Endothelial cell of umbilical vein (primary cell): Measurements from ENCODE around the gene COL5A1. TPM values are rescaled to one million over a fixed set of nuclear protein-coding genes. Genes with fewer than 3 reads are reported as not detected.

Source experiments
- BruUV-seq: library from RNA; stranded (reverse); fragments of 400-500 nt; replicated peaks from 2 replicates; lab custom pipeline; 2021; lab: Mats Ljungman, UMichigan
- CTCF ChIA-PET: fragments of 300-600, 350-600 bp; sonication (Branson Sonifier 250); formaldehyde crosslinking; loops from one replicate; lab custom pipeline; 2021; ENCODE audit warnings: antibody characterized with exemption, inconsistent platforms; lab: Charles Lee
- POLR2A ChIA-PET: fragments of 300-600, 350-600 bp; sonication (Branson Sonifier 250); formaldehyde crosslinking; loops from one replicate; lab custom pipeline; 2021; ENCODE audit warnings: antibody characterized with exemption, inconsistent platforms; lab: Charles Lee
- DNase-seq: peaks from one replicate; pipeline ENCODE4 v3.0.0-alpha.2; 2011; ENCODE audit warnings: low read depth, low spot score
- FAIRE-seq: peaks from 2 replicates; lab custom pipeline; 2011; peaks lifted over from hg19 to GRCh38; lab: Jason Lieb, UNC
- H2AFZ ChIP-seq: 2 replicates; pipeline ENCODE4 v1.6.0; 2012; ENCODE audit warnings: low read depth, low read length, control low read depth, inconsistent platforms
- H3K27ac ChIP-seq: 2 replicates; pipeline ENCODE4 v1.5.1; 2011; ENCODE audit warnings: low read depth, mild to moderate bottlenecking, control low read depth, low read length, moderate library complexity; ENCODE audit not compliant: insufficient read depth
- H3K27me3 ChIP-seq, 2 experiments: 2 replicates each; pipeline versions ENCODE4 v1.6.0 to v1.6.1; 2011; ENCODE audit warnings: low read length in 2 of 2, mixed read lengths in 1 of 2; ENCODE audit not compliant: control insufficient read depth in 2 of 2, insufficient read depth in 2 of 2
- H3K36me3 ChIP-seq, 2 experiments: 2 replicates in 1 of 2; 3 replicates in 1 of 2; pipeline ENCODE4 v1.5.1; 2011; ENCODE audit warnings: low read length in 2 of 2, mild to moderate bottlenecking in 1 of 2, moderate library complexity in 1 of 2; ENCODE audit not compliant: control insufficient read depth in 2 of 2, insufficient read depth in 2 of 2; ENCODE audit errors: extremely low read depth in 1 of 2
- H3K4me1 ChIP-seq: 3 replicates; pipeline ENCODE4 v1.5.1; 2011; ENCODE audit warnings: mild to moderate bottlenecking, low read length; ENCODE audit not compliant: control insufficient read depth, insufficient read depth; ENCODE audit errors: extremely low read depth
- H3K4me2 ChIP-seq: 2 replicates; pipeline ENCODE4 v1.6.1; 2011; ENCODE audit warnings: low read length, control low read depth, mixed read lengths; ENCODE audit not compliant: insufficient read depth
- H3K4me3 ChIP-seq, 3 experiments: fragments of 200-600 bp in 1 of 3; sonication (generic), shearing (Covaris generic) in 1 of 3; replicated peaks in 1 of 3; 2 replicates each; pipeline ENCODE4 v1.5.1; 2011 to 2016; ENCODE audit warnings: control low read depth in 3 of 3, low read length in 3 of 3, mild to moderate bottlenecking in 2 of 3, inconsistent platforms in 1 of 3, low read depth in 1 of 3, moderate library complexity in 1 of 3; ENCODE audit not compliant: insufficient read depth in 1 of 3
- H3K79me2 ChIP-seq: 2 replicates; pipeline ENCODE4 v1.6.0; 2012; ENCODE audit warnings: low read length, inconsistent platforms; ENCODE audit not compliant: control insufficient read depth, insufficient read depth
- H3K9ac ChIP-seq: replicated peaks from 2 replicates; pipeline ENCODE3; 2011; ENCODE audit warnings: low read length, control low read depth; ENCODE audit not compliant: insufficient read depth; ENCODE audit errors: extremely low read depth
- H3K9me1 ChIP-seq: replicated peaks from 3 replicates; pipeline ENCODE4 v1.6.0; 2011; ENCODE audit warnings: mild to moderate bottlenecking, low read length; ENCODE audit not compliant: control insufficient read depth, insufficient read depth; ENCODE audit errors: extremely low read depth
- H3K9me3 ChIP-seq: replicated peaks from 2 replicates; pipeline ENCODE4 v1.5.1; 2012; ENCODE audit warnings: low read length, inconsistent platforms; ENCODE audit not compliant: control insufficient read depth, insufficient read depth
- H4K20me1 ChIP-seq: replicated peaks from 2 replicates; pipeline ENCODE3; 2011; ENCODE audit warnings: mild to moderate bottlenecking, low read length; ENCODE audit not compliant: control insufficient read depth, insufficient read depth; ENCODE audit errors: extremely low read depth
- EZH2 ChIP-seq: IDR thresholded peaks from 2 replicates; pipeline ENCODE4 v1.6.1; 2012; ENCODE audit warnings: borderline replicate concordance, low read depth, mild to moderate bottlenecking, moderate library complexity, low read length, inconsistent platforms; ENCODE audit not compliant: severe bottlenecking
- GATA2 ChIP-seq: IDR thresholded peaks from 2 replicates; pipeline ENCODE4 v1.7.0; 2011; ENCODE audit warnings: low read depth, mild to moderate bottlenecking, moderate library complexity, mixed read lengths, low read length; ENCODE audit not compliant: insufficient read length, insufficient read depth
- JUN ChIP-seq: IDR thresholded peaks from 2 replicates; pipeline ENCODE4 v1.6.1; 2011; ENCODE audit warnings: borderline replicate concordance, low read depth; ENCODE audit not compliant: insufficient read length, insufficient read depth
- MYC ChIP-seq: IDR thresholded peaks from one replicate; pipeline ENCODE4 v1.6.1; 2011; ENCODE audit warnings: mild to moderate bottlenecking, low read depth, low read length
- POLR2A ChIP-seq: IDR thresholded peaks from 2 replicates; pipeline ENCODE4 v1.6.1; 2012; ENCODE audit warnings: low read depth, mild to moderate bottlenecking, control low read depth, low read length
- POLR2AphosphoS5 ChIP-seq: IDR thresholded peaks from 2 replicates; pipeline ENCODE4 v1.6.1; 2012; ENCODE audit warnings: low read depth, mild to moderate bottlenecking, control low read depth, low read length, moderate library complexity; ENCODE audit not compliant: insufficient read depth
- dilution Hi-C: fragments of 300-500 bp; cut with MboI; formaldehyde crosslinking; loops from one replicate; pipeline ENCODE4 v1.15.0; 2019; ENCODE audit warnings: low sequenced_read_pairs; ENCODE audit not compliant: extremely low pct_ligation_motif_present
- intact Hi-C: fragments of 100-400 bp; cut with micrococcal nuclease; formaldehyde crosslinking; loops from one replicate; pipeline ENCODE4 v1.10.0; 2022
- polyA plus RNA-seq, 4 experiments: library from polyadenylated mRNA; depleted of rRNA in 3 of 4; stranded (reverse) in 3 of 4; unstranded in 1 of 4; fragments of >200 nt; gene quantifications; 2 replicates each; pipeline versions ENCODE4 v1.2.1 to v1.2.3, GENCODE V29; 2011 to 2012; ENCODE audit warnings: missing spikeins in 1 of 4
- total RNA-seq: library from RNA; stranded (reverse); gene quantifications from 2 replicates; pipeline ENCODE4 v1.2.3, GENCODE V29; 2021
- TF ChIP-seq, protein P1 (sequence below): IDR thresholded peaks from 2 replicates; pipeline ENCODE4 v1.6.1; 2011; ENCODE audit not compliant: insufficient read depth, insufficient read length
- TF ChIP-seq, protein P2 (sequence below), 2 donors: IDR thresholded peaks; 1 replicate in 1 of 2; 2 replicates in 1 of 2; pipeline ENCODE4 v1.5.1; 2011; ENCODE audit warnings: low read length in 2 of 2, mild to moderate bottlenecking in 2 of 2, moderate library complexity in 2 of 2, control low read depth in 1 of 2, inconsistent platforms in 1 of 2, low read depth in 1 of 2; ENCODE audit not compliant: insufficient read depth in 1 of 2; ENCODE audit errors: extremely low read depth in 1 of 2

COL5A1 gene
- total and polyA plus RNA-seq, 2 donors (not counting 3 experiments of a cell fraction or from before 2014, with no cell fraction given): 97.4 to 175 TPM

DNA sequence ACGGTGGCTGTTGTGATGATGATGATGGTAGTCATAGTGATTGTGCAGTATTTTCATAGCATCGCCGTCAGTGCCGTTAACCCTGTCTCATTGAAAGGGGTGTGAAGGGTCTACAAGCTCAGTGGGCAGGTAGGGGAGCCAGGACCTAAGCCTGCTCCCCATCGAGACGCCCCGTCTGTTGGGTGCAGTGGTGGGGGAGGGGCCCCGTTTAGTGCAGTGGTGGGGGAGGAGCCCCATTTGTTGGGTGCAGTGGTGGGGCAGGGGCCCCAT is 68.6 kb downstream of the COL5A1 start:
- ChIA-PET POLR2A (no interaction called here), CTCF (no interaction called here)
- H3K9me3 ChIP-seq: no peaks in the 10 kb centered on the region
- no peaks in the 10 kb centered on the region for H3K9me1 ChIP-seq
- dilution Hi-C loops: no loop called here
- no peaks in the 10 kb centered on the region for H4K20me1 ChIP-seq
- H3K4me1 ChIP-seq: no peaks in the 10 kb centered on the region
- H2AFZ ChIP-seq: no peak overlapping the region
- peaks cover 3% of the 10 kb centered on the region in 2 experiments for H3K36me3 ChIP-seq
- DNase-seq (no peak), FAIRE-seq (no peak)
- H3K9ac ChIP-seq: no peak overlapping the region
- intact Hi-C loops: no loop called here
- TF ChIP-seq EZH2 (no peak), POLR2A (no peak), JUN (no peak), POLR2AphosphoS5 (no peak), MYC (no peak), GATA2 (no peak)
- TF ChIP-seq, protein P1, sequence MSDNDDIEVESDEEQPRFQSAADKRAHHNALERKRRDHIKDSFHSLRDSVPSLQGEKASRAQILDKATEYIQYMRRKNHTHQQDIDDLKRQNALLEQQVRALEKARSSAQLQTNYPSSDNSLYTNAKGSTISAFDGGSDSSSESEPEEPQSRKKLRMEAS: no peak
- TF ChIP-seq, protein P2, sequence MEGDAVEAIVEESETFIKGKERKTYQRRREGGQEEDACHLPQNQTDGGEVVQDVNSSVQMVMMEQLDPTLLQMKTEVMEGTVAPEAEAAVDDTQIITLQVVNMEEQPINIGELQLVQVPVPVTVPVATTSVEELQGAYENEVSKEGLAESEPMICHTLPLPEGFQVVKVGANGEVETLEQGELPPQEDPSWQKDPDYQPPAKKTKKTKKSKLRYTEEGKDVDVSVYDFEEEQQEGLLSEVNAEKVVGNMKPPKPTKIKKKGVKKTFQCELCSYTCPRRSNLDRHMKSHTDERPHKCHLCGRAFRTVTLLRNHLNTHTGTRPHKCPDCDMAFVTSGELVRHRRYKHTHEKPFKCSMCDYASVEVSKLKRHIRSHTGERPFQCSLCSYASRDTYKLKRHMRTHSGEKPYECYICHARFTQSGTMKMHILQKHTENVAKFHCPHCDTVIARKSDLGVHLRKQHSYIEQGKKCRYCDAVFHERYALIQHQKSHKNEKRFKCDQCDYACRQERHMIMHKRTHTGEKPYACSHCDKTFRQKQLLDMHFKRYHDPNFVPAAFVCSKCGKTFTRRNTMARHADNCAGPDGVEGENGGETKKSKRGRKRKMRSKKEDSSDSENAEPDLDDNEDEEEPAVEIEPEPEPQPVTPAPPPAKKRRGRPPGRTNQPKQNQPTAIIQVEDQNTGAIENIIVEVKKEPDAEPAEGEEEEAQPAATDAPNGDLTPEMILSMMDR (IDR thresholded peaks at IDR 0.05; ENCODE audit: extremely low read depth in 1 of 2, insufficient read depth in 1 of 2, low read depth in 1 of 2, low read length in 2 of 2): no peak
- H3K27ac ChIP-seq: no peak overlapping the region
- BruUV-seq: no TSS peak
- H3K4me3 ChIP-seq: no peak overlapping the region
- H3K4me2 ChIP-seq: no peak overlapping the region
- H3K79me2 ChIP-seq: peaks cover 7% of the 10 kb centered on the region
- no peaks in the 10 kb centered on the region for H3K27me3 ChIP-seq
